ENCODE results near the gene WDR70. TPM values are rescaled to one million over a fixed set of nuclear protein-coding genes. Genes with fewer than 3 reads are reported as not detected.
"Not testable (repeated sequence)": the region's sequence is repeated elsewhere in the genome, so short reads cannot be mapped to it uniquely, and the experiment has no call there.

The WDR70 gene
- total and polyA plus RNA-seq, 12 donors = 9.2 to 26.0 (median 18.4) TPM

DNA sequence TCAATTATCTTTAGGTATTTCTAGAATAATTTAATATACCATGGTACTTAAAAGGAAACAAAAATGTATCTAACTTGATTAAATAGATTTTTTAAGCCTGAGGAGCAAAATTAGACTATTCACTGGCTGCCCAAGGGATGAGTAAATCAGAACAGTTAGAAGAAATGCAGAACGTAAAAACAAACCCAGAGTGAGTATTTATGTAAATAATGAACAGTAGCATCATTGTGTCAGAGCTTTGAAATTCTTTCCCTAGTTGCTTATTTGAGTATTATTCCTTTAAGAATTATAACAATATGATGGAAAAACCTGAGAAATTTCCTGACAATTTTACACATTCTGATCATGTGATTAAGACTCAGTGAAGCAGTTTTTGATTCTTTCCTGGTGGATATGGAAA is 259.8 kb downstream of the WDR70 start:
- TF ChIP-seq, protein P1, sequence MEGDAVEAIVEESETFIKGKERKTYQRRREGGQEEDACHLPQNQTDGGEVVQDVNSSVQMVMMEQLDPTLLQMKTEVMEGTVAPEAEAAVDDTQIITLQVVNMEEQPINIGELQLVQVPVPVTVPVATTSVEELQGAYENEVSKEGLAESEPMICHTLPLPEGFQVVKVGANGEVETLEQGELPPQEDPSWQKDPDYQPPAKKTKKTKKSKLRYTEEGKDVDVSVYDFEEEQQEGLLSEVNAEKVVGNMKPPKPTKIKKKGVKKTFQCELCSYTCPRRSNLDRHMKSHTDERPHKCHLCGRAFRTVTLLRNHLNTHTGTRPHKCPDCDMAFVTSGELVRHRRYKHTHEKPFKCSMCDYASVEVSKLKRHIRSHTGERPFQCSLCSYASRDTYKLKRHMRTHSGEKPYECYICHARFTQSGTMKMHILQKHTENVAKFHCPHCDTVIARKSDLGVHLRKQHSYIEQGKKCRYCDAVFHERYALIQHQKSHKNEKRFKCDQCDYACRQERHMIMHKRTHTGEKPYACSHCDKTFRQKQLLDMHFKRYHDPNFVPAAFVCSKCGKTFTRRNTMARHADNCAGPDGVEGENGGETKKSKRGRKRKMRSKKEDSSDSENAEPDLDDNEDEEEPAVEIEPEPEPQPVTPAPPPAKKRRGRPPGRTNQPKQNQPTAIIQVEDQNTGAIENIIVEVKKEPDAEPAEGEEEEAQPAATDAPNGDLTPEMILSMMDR (IDR thresholded peaks at IDR 0.05) = no peak
- WGBS, 2 donors = 71 to 80% methylated on average over 1 of the region's 1 CpG
- DNase-seq = no peak

DNA sequence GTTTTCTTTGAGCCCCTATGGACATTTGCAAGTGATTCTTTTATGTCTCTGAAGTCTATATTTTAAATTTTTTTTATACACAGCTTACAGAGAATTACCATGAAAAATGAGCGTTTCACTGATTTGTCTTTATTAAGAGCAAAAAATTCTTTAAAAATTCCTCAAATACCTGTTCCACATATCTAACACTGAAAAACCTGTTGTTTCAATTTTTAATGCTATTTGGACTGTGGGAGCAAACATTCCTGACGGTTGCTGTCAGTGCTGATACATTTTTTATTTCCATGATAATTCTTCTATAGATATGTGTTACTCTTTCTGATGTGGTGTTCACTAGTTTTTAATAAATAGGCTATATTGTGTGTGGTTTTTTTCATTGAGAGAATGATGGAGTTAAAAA is 261.0 kb downstream of the WDR70 start:
- no peak for ATAC-seq
- intact Hi-C loops (cut with DNase I) = no loop called here
- Histone ChIP-seq H3K4me3 (no peak overlapping the region), H3K27ac (no peak overlapping the region), H3K36me3 (no peaks in the 10 kb centered on the region), H3K27me3 (no peaks in the 10 kb centered on the region), H3K4me1 (no peaks in the 10 kb centered on the region), H3K9me3 (peaks cover 0 to 18% (median 2%) of the 10 kb centered on the region in 11 donors)
- DNase-seq = no peak
- 86 to 89% methylated on average over 2 of the region's 2 CpGs for WGBS, 2 donors
- TF ChIP-seq, protein P1 (IDR thresholded peaks at IDR 0.05) = no peak

More for the DNA sequence above, 259.8 kb downstream of the WDR70 start:
- Histone ChIP-seq H3K4me1 (no peaks in the 10 kb centered on the region), H3K36me3 (no peaks in the 10 kb centered on the region), H3K27me3 (no peaks in the 10 kb centered on the region), H3K4me3 (no peak overlapping the region), H3K27ac (no peak overlapping the region), H3K9me3 (peaks cover 0 to 6% (median 0%) of the 10 kb centered on the region in 11 donors)
- intact Hi-C loops (cut with DNase I) = no loop called here
- no peak for ATAC-seq

DNA sequence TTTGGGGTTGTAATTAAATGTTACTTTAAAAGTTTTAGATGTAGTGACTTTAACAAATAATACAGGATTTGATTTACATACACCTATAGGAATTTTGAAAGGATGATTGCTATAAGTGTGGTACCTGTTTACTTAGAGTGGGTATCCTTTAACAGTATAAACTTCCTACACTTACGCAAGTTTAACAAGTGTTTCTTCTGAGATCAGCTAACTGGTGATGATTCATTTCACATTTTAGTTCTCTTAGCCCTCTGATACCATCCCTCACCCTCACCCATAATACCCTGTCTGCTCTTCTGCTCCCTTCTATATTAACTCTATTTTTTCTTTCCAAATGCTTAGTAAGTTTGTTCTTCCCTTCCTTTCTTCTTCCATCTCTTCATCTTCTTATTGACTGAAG is 262.8 kb downstream of the WDR70 start:
- Histone ChIP-seq H3K4me3 (no peak overlapping the region), H3K4me1 (no peaks in the 10 kb centered on the region), H3K9me3 (peaks cover 0 to 30% (median 8%) of the 10 kb centered on the region in 11 donors), H3K27me3 (no peaks in the 10 kb centered on the region), H3K27ac (no peak overlapping the region), H3K36me3 (no peaks in the 10 kb centered on the region)
- ATAC-seq = no peak
- 0 to 49% methylated on average over 1 of the region's 1 CpG for WGBS, 2 donors
- intact Hi-C loops (cut with DNase I) = no loop called here
- TF ChIP-seq, protein P1 (IDR thresholded peaks at IDR 0.05) = no peak
- no peak for DNase-seq

DNA sequence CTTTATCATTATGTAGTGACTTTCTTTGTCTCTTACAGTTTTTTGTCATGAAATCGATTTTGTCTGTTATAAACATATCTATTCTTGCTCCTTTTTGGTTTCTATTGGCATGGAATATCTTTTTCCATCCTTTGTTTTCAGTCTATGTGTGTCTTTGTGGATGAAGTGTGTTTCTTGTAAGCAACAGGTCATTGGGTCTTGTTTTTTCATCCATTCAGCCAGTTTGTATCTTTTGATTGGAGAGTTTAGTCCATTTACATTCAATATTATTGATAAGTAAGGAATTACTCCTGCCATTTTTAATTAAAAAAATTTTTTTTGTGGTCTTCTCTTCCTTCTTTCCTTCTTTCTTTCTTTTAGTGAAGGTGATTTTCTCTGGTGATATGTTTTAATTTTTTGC is 266.6 kb downstream of the WDR70 start:
- ATAC-seq = no peak
- Histone ChIP-seq H3K27ac (no peak overlapping the region), H3K27me3 (no peaks in the 10 kb centered on the region), H3K36me3 (no peaks in the 10 kb centered on the region), H3K4me1 (no peaks in the 10 kb centered on the region), H3K9me3 (peaks cover 0 to 30% (median 8%) of the 10 kb centered on the region in 11 donors), H3K4me3 (no peak overlapping the region)
- intact Hi-C loops (cut with DNase I) = no loop called here
- no peak for DNase-seq
- 98% methylated on average over 1 of the region's 1 CpG for WGBS, 2 donors
- TF ChIP-seq, protein P1 (IDR thresholded peaks at IDR 0.05) = no peak

DNA sequence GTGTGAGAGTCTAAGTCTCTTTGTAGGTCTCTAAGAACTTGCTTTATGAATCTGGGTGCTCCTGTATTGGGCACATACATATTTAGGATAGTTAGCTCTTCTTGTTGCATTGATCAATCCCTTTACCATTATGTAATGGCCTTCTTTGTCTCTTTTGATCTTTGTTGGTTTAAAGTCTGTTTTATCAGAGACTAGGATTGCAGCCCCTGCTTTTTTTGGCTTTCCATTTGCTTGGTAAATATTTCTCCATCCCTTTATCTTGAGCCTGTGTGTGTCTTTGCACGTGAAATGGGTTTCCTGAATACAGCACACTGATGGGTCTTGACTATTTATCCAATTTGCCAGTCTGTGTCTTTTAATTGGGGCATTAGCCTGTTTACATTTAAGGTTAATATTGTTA is 275.4 kb downstream of the WDR70 start:
- H3K27ac ChIP-seq; H3K36me3 ChIP-seq; H3K4me1 ChIP-seq; intact Hi-C loops (cut with DNase I); H3K27me3 ChIP-seq; H3K4me3 ChIP-seq; DNase-seq; ATAC-seq: not testable (repeated sequence)
- WGBS, 2 donors = 83 to 97% methylated on average over 1 of the region's 1 CpG
- peaks cover 0 to 37% (median 6%) of the 10 kb centered on the region in 11 donors for H3K9me3 ChIP-seq
